Caco-2 (cell line): Measurements from ENCODE around the gene SLC16A2. TPM values are rescaled to one million over a fixed set of nuclear protein-coding genes. Genes with fewer than 3 reads are reported as not detected.
"Not testable (repeated sequence)": the region's sequence is repeated elsewhere in the genome, so short reads cannot be mapped to it uniquely, and the experiment has no call there.

Experiments used
- BruUV-seq: library from RNA; stranded (reverse); fragments of 400-500 nt; replicated peaks from 2 replicates; lab custom pipeline; 2021; lab: Mats Ljungman, UMichigan
- CTCF ChIA-PET: fragments of 300-600 bp; sonication (Branson Sonifier 250); formaldehyde crosslinking; loops from one replicate; lab custom pipeline; 2022; ENCODE audit warnings: antibody characterized with exemption; lab: Charles Lee
- POLR2A ChIA-PET: fragments of 300-600 bp; sonication (Branson Sonifier 250); formaldehyde crosslinking; loops from one replicate; lab custom pipeline; 2022; ENCODE audit warnings: antibody characterized with exemption; lab: Charles Lee
- DNase-seq, 2 experiments: peaks; one replicate each; pipeline versions ENCODE4 v3.0.0 to v3.0.0-alpha.2; 2020 to 2022
- H3K27me3 ChIP-seq: replicated peaks from 2 replicates; pipeline ENCODE4 v1.6.0; 2011; ENCODE audit warnings: low read length; ENCODE audit not compliant: control insufficient read depth, insufficient read depth
- H3K36me3 ChIP-seq: 2 replicates; pipeline ENCODE4 v1.5.1; 2011; ENCODE audit warnings: low read length; ENCODE audit not compliant: control insufficient read depth, insufficient read depth
- H3K4me1 ChIP-seq: fragments of 250-450 bp; sonication (Bioruptor Pico); 2 replicates; pipeline ENCODE4 v1.5.1; 2020; ENCODE audit warnings: mild to moderate bottlenecking
- H3K4me3 ChIP-seq: 2 replicates; pipeline ENCODE4 v1.5.1; 2011; ENCODE audit warnings: low read depth, mild to moderate bottlenecking, control low read depth, low read length
- H3K9me3 ChIP-seq: fragments of 250-450 bp; sonication (Bioruptor Pico); 2 replicates; pipeline ENCODE4 v1.5.1; 2020; ENCODE audit warnings: mild to moderate bottlenecking, moderate library complexity
- H3K27ac Mint-ChIP-seq: one replicate; pipeline ENCODE4 v1.8.0; 2022; ENCODE audit warnings: mixed read lengths; ENCODE audit not compliant: unreplicated experiment
- H3K27me3 Mint-ChIP-seq: one replicate; pipeline ENCODE4 v1.8.0; 2022; ENCODE audit warnings: mixed read lengths; ENCODE audit not compliant: insufficient read depth, unreplicated experiment
- H3K36me3 Mint-ChIP-seq: one replicate; pipeline ENCODE4 v1.8.0; 2022; ENCODE audit warnings: mild to moderate bottlenecking, mixed read lengths; ENCODE audit not compliant: insufficient read depth, unreplicated experiment
- H3K4me1 Mint-ChIP-seq: one replicate; pipeline ENCODE4 v1.8.0; 2022; ENCODE audit warnings: low read depth, mixed read lengths; ENCODE audit not compliant: unreplicated experiment
- H3K4me3 Mint-ChIP-seq: one replicate; pipeline ENCODE4 v1.8.0; 2022; ENCODE audit warnings: mild to moderate bottlenecking, moderate library complexity, mixed read lengths; ENCODE audit not compliant: unreplicated experiment
- H3K9me3 Mint-ChIP-seq: one replicate; pipeline ENCODE4 v1.8.0; 2022; ENCODE audit warnings: mixed read lengths; ENCODE audit not compliant: unreplicated experiment
- CTCF ChIP-seq, 2 experiments: fragments of 200-600 bp in 1 of 2; IDR thresholded peaks; 1 replicate in 1 of 2; 2 replicates in 1 of 2; pipeline versions ENCODE4 v1.5.1 to v1.8.0; 2011 to 2022; ENCODE audit warnings: antibody characterized with exemption in 1 of 2, control low read depth in 1 of 2, inconsistent platforms in 1 of 2, low read depth in 1 of 2, low read length in 1 of 2, mild to moderate bottlenecking in 1 of 2, moderate library complexity in 1 of 2; ENCODE audit not compliant: insufficient read depth in 1 of 2, severe bottlenecking in 1 of 2, unreplicated experiment in 1 of 2
- intact Hi-C: fragments of 100-400 bp; cut with micrococcal nuclease; formaldehyde crosslinking; loops from one replicate; pipeline ENCODE4 v1.10.0; 2022; ENCODE audit not compliant: unreplicated experiment
- total RNA-seq: library from RNA; stranded (reverse); gene quantifications from 2 replicates; pipeline ENCODE4 v1.2.3, GENCODE V29; 2022

Gene SLC16A2
- total RNA-seq, 1 experiment from 2014 or later: 0.34 TPM

GRCh38 chrX:74452199-74452481, 30.8 kb downstream of the SLC16A2 start:
- BruUV-seq: no TSS peak
- no peak for TF ChIP-seq CTCF (IDR thresholded peaks at IDR 0.05; ENCODE audit: insufficient read depth in 1 of 2, low read depth in 1 of 2, low read length in 1 of 2, severe bottlenecking in 1 of 2, unreplicated experiment in 1 of 2)
- intact Hi-C loops: no loop called here
- H3K36me3 Mint-ChIP-seq: no peaks in the 10 kb centered on the region
- no peaks in the 10 kb centered on the region for H3K9me3 ChIP-seq
- no peak for DNase-seq
- ChIA-PET CTCF (no interaction called here), POLR2A (no interaction called here)
- H3K27me3 Mint-ChIP-seq: peaks cover 2% of the 10 kb centered on the region
- H3K36me3 ChIP-seq: no peaks in the 10 kb centered on the region
- H3K4me3 Mint-ChIP-seq: no peak overlapping the region
- H3K27ac Mint-ChIP-seq: no peak overlapping the region
- no peaks in the 10 kb centered on the region for H3K4me1 ChIP-seq
- no peaks in the 10 kb centered on the region for H3K9me3 Mint-ChIP-seq
- no peak overlapping the region for H3K4me3 ChIP-seq
- H3K4me1 Mint-ChIP-seq: no peaks in the 10 kb centered on the region
- H3K27me3 ChIP-seq: no peaks in the 10 kb centered on the region

GRCh38 chrX:74453178-74453577, 31.9 kb downstream of the SLC16A2 start:
- ChIA-PET CTCF (no interaction called here), POLR2A (no interaction called here)
- intact Hi-C loops: no loop called here

GRCh38 chrX:74454233-74454632, 32.9 kb downstream of the SLC16A2 start:
- intact Hi-C loops, DNase-seq: not testable (repeated sequence)

More at GRCh38 chrX:74453178-74453577, 31.9 kb downstream of the SLC16A2 start:
- no TSS peak for BruUV-seq
- no peak for TF ChIP-seq CTCF (IDR thresholded peaks at IDR 0.05; ENCODE audit: insufficient read depth in 1 of 2, low read depth in 1 of 2, low read length in 1 of 2, severe bottlenecking in 1 of 2, unreplicated experiment in 1 of 2)
- H3K9me3 ChIP-seq: no peaks in the 10 kb centered on the region
- Mint-ChIP-seq H3K9me3 (no peaks in the 10 kb centered on the region), H3K36me3 (no peaks in the 10 kb centered on the region), H3K4me1 (no peaks in the 10 kb centered on the region), H3K27ac (no peak overlapping the region), H3K4me3 (no peak overlapping the region), H3K27me3 (peaks cover 2% of the 10 kb centered on the region)
- DNase-seq: no peak
- no peaks in the 10 kb centered on the region for H3K27me3 ChIP-seq
- H3K4me3 ChIP-seq: no peak overlapping the region
- H3K4me1 ChIP-seq: no peaks in the 10 kb centered on the region
- H3K36me3 ChIP-seq: no peaks in the 10 kb centered on the region

GRCh38 chrX:74458736-74459135, 37.4 kb downstream of the SLC16A2 start:
- Mint-ChIP-seq H3K36me3 (no peaks in the 10 kb centered on the region), H3K4me3 (no peak overlapping the region), H3K27me3 (peaks cover 12% of the 10 kb centered on the region), H3K9me3 (no peaks in the 10 kb centered on the region), H3K27ac (no peak overlapping the region), H3K4me1 (no peaks in the 10 kb centered on the region)
- Histone ChIP-seq H3K4me3 (no peak overlapping the region), H3K27me3 (no peaks in the 10 kb centered on the region), H3K4me1 (no peaks in the 10 kb centered on the region), H3K9me3 (no peaks in the 10 kb centered on the region), H3K36me3 (no peaks in the 10 kb centered on the region)
- DNase-seq: no peak
- BruUV-seq: no TSS peak
- POLR2A ChIA-PET: no interaction called here
- intact Hi-C loops: loop anchor here (1.0 kb wide), 1 partner anchor 75 kb away; no protein-coding TSS in a partner anchor
- no peak for TF ChIP-seq CTCF (IDR thresholded peaks at IDR 0.05; ENCODE audit: insufficient read depth in 1 of 2, low read depth in 1 of 2, low read length in 1 of 2, severe bottlenecking in 1 of 2, unreplicated experiment in 1 of 2)
- CTCF ChIA-PET: no interaction called here

More at GRCh38 chrX:74454233-74454632, 32.9 kb downstream of the SLC16A2 start:
- H3K36me3 ChIP-seq, POLR2A ChIA-PET, H3K4me3 Mint-ChIP-seq, H3K27me3 ChIP-seq, H3K4me3 ChIP-seq, H3K27ac Mint-ChIP-seq, H3K27me3 Mint-ChIP-seq, CTCF ChIA-PET, H3K9me3 Mint-ChIP-seq, H3K9me3 ChIP-seq, BruUV-seq, H3K4me1 Mint-ChIP-seq, H3K4me1 ChIP-seq, H3K36me3 Mint-ChIP-seq: not testable (repeated sequence)
